Measurements from ENCODE around the gene RNU1-4.
"Not testable (repeated sequence)": the region's sequence is repeated elsewhere in the genome, so short reads cannot be mapped to it uniquely, and the experiment has no call there.

- TF ChIP-seq CTCF (IDR thresholded peaks at IDR 0.05; ENCODE audit: low read depth, low read length); EZH2phosphoT487 (IDR thresholded peaks at IDR 0.05; ENCODE audit: low read depth): not testable (repeated sequence)
Observed at GRCh38 chr1:16732254-16732896, 7.9 kb upstream of the RNU1-4 start.

Measured in OCI-LY3 (cell line).